GM21717 (cell line): ENCODE data around the gene NPAS2.

ENCODE experiments used
- ATAC-seq: cut with Tn5 transposase; IDR thresholded peaks from one replicate; pipeline ENCODE4 v1.9.1; 2021; ENCODE audit warnings: mild to moderate bottlenecking, moderate library complexity; ENCODE audit not compliant: unreplicated experiment

NPAS2 gene

DNA sequence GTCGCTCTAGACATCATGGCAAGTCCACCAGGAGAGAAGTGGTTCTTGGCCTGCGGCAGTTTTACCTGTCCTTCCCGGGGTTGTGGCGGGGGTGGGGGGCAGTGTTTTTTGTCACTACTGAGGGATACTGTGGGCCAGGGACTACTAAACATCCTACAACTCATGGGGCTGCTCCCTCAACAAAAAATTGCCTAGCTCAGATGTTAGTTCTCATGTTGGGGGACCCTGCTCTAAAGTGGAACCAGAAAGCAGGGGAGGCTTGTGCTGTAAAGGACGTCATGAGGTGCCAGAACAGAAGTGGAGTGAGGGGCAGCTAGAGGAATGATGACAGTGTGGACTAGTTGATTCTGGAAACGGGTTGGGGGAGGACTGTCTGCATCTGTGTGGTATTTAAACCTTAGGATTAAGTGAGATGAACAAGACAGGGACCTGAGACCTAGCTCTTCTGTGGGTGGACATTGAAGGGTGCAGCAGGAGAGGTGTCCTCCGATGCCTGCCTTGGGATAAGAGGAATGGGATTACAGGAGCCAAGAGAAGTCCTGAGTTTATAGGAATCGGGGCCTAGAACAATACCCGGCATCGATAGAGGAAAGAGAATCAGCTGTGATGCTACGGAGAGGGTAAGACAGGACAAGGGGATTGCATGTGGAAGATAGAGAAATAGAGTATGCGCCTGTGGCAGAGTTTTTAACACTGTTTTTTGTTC lies 184.8 kb downstream of the NPAS2 start:
- no peak for ATAC-seq

- ATAC-seq = no peak
These were observed 186.3 kb downstream of the NPAS2 start for GRCh38 chr2:101006065-101006715.

DNA sequence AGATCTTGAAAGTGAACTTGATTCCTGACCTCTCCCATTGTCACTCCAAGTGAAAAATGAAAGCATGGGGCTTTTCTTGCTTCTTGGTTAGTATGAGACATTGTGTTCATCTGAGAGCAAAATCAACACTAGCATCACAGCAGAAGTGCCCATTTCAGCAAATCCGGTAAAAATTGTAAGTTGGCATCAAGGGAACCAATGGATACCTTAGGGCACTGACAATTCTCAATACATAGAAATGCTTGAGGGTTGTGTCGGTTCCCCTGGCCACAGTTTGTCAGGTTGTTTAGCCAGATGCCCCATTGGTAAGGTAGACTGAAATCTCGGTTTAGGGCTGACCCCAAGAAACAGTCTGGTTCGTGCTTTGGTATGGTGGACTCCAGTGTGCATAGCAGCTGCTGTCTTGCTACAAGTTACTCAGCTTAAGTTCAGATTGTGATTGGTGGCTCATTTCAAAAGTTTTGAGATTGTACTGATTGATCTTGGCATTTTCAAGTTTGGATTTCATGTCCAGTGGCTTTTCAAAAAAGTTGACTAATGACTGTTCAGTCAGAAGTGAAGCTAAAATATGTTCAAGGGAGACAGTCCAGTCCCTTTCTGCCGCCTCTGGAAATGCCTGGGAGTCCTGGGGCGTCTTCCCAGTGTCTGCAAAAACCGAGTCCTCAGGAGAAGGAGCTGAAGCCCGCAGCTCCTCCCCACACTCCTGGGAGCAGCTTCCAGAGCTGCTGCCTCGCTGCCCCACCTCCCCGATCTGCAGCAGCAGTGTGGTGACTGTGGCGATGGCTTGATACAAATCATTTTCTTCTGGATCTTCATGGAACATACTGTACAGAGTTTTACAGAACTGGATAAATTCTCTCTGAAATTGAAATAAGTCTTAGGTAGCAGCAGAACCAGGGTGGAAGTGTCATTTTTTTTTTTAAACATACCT lies 187.7 kb downstream of the NPAS2 start:
- no peak for ATAC-seq

DNA sequence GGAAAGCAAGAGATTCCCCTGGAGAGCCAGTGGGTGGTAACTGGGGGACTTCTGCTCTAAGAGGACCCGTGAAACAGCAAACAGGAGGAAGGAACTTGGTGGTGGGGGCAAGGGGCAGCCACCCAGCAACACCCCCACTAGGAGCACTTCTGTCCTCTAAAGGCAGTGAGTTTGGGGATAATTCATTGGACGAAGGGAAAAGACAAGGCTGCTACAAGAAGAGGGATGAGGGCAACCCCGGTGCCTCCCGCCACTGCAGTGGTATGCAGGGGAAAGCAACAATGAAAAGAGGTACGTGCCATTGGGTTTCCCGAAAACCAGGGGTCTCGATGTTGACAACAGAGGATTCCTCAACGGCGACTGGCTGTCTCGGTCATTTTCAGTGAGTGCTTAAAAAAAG lies 191.2 kb downstream of the NPAS2 start:
- ATAC-seq = no peak

GRCh38 chr2:101012054-101012705 lies 192.2 kb downstream of the NPAS2 start:
- peak; percentile 83 for ATAC-seq

- no peak for ATAC-seq
These were observed 192.8 kb downstream of the NPAS2 start for GRCh38 chr2:101012706-101013181.

DNA sequence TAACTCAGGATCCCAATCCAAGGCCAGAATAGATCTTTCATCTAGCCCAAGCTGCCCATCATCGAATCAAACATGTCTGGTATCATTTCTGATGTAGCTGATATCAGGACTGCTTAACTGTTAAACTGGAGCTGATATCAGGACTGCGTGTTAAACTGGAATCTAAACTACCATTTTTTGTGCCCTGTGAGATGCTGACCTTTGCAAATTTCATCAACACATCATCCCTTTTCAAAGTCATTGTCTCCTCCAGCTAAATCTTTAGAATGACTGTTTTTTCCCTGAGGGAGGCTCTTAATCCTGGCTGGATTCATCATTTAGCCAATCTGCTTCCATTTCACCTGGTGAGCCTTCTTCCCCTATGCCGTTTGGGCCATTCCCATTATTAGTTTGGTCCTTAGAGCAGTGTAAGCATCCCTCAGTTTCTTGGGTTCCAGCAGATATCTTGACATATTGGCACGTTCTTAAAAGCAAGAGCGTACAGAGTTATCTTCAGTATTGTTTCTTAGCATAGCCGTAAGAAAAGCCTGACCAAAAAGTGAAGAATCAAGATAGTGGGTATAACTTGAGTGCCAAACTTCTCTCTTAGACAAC lies 194.4 kb downstream of the NPAS2 start:
- ATAC-seq = no peak

DNA sequence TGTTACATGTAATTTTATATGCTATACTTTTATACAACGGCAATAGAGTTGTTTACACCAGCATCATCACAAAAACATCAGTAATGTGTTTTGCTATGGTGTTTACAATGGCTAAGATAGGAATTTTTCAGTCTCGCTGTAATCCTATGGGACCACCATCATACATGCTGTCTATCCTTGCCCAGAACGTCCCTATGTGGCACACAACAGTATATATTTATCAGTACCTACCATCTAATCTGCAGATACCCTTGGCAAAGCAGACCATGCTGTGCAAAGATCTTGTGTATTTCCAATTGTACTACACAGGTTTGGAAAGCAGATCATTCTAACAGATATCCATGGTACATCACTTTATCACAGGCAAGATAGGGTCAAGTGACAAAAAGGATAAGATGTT lies 197.4 kb downstream of the NPAS2 start:
- no peak for ATAC-seq

DNA sequence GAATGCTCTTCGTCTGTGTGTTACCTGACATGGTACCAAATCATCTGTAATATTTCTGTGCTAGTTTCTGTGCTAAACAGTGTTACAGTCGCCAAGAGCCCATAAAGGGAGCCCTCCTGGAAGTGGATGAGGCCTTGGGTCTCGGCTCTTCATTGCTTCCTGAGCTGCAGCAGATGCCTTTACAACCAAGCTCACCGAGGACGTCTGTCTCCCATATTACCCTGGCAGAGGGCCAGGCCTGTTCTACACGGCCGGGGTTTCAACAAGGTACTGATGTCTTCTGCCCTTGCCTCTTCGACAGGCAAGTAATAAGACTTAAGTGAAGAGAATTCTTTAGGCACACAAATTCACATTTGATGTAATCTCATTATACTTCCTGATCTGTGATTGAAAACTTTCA lies 199.0 kb downstream of the NPAS2 start:
- no peak for ATAC-seq

GRCh38 chr2:101022221-101022620 lies 202.3 kb downstream of the NPAS2 start:
- no peak for ATAC-seq

DNA sequence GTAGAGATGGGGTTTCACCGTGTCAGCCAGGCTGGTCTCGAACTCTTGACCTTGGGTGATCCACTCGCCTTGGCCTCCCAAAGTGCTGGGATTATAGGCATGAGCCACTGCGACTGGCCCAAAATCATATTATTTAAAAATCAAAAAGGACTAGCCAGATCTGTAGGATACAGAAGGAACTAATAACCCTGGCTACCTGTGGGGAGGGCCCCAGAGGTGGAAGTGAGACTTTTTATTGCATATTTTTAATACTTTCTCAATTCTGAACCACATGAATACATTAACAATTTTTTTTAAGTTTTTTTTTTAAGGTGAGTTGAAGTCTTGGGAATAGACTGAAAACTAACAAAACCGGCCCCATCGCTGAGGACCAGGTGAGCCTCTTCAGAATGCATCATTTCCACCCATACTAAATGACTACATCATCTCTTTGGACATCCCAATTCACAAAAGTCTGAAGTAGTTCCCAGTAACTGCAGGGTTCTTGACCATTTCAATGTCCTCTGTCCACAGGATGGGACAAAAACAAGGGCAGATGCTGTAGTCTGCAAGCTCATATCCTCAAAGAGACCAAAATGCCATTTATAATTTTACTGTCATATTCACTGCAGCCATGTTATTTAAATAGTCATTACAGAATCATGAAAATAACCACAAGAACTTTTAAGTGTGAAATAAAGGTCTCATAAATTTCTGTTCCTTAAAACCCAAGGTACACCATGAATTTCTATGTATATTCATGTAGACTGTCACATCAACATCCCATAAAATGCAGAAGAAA lies 203.6 kb downstream of the NPAS2 start:
- ATAC-seq = no peak

- ATAC-seq = no peak
These were observed 205.6 kb downstream of the NPAS2 start for GRCh38 chr2:101025561-101025960.

GRCh38 chr2:101026253-101026701 lies 206.3 kb downstream of the NPAS2 start:
- ATAC-seq = no peak

GRCh38 chr2:101026923-101027469 lies 207.1 kb downstream of the NPAS2 start:
- ATAC-seq = no peak

DNA sequence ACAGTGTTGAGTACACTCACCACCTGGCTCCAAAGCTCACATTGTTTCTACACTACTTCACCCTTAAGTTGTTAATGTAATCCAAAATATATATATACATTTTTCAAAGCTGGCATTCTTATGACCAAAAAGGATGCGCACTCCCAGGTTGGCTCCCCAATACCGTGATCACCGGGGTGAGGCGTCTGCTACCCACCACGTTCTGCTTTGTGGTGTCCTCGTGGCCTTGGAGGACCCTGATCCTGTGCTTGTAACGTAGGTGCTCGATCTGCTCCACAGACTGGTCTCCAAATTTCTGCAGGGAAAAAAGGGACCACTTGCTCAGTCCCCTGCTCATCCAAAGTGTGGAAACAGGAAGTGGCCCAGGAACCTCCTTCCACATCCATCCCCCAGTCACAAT lies 207.9 kb downstream of the NPAS2 start:
- ATAC-seq = no peak

DNA sequence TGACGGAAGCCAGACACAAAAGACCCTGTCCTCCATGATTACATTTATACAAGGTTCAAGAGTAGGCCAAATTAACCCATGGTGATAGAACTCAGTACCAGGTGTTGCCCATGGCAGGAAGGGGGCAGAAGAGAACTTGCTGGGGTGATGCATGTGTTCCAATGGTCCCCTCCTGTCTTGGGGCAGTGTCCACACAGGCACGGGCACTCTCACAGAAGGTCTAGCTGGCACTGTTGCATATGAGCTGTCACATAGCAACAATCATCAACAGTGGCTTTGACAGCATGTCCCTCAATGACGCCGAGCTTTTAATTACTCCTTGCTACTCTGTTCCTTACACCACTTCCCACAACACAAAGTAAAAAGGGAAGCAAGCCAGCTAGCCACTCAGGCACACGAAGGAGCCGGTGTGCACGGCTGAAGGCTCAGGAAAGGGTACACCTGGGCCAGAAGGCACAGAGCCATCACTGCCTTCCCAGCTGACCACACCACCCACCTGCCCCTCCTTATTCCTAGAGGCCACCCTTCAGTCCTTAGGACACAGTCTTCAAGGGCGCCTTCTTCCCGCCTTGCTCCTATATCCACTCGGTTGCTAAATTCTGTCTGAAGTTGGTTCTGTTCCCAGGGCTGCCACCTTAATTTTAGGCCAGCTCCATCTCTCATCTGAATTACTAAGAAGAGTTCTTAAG lies 211.1 kb downstream of the NPAS2 start:
- no peak for ATAC-seq

- ATAC-seq = no peak
These were observed 212.3 kb downstream of the NPAS2 start for GRCh38 chr2:101032084-101032776.

- no peak for ATAC-seq
These were observed 216.6 kb downstream of the NPAS2 start for GRCh38 chr2:101036562-101036961.
